Measurements from ENCODE around the gene HOMER2.

HOMER2 gene

DNA sequence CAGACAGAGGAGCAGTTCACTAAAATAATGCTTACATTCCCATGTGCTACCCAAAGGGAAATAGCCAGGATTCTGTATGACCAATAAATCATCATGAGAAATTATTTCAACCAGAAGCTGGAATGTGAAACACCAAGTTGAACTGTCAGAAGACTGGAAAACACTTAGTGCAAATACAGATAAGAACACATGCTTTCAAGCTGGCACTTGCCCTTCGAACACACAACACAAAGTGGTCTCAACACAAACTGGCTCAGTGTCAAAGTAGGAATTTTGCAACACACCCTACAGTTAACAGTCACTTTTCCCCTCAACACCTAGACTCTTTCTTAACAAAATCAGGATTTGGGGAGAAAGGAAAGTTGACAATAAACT lies 148.0 kb downstream of the HOMER2 start:
- TF ChIP-seq, protein P1, sequence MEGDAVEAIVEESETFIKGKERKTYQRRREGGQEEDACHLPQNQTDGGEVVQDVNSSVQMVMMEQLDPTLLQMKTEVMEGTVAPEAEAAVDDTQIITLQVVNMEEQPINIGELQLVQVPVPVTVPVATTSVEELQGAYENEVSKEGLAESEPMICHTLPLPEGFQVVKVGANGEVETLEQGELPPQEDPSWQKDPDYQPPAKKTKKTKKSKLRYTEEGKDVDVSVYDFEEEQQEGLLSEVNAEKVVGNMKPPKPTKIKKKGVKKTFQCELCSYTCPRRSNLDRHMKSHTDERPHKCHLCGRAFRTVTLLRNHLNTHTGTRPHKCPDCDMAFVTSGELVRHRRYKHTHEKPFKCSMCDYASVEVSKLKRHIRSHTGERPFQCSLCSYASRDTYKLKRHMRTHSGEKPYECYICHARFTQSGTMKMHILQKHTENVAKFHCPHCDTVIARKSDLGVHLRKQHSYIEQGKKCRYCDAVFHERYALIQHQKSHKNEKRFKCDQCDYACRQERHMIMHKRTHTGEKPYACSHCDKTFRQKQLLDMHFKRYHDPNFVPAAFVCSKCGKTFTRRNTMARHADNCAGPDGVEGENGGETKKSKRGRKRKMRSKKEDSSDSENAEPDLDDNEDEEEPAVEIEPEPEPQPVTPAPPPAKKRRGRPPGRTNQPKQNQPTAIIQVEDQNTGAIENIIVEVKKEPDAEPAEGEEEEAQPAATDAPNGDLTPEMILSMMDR (IDR thresholded peaks at IDR 0.05; ENCODE audit: insufficient read depth, low read length, poor library complexity, severe bottlenecking): no peak
- Histone ChIP-seq H3K36me3 (ENCODE audit: control insufficient read depth, insufficient read depth, low read length) (no peaks in the 10 kb centered on the region), H3K4me3 (replicated peaks; ENCODE audit: low read depth, low read length) (no peak overlapping the region), H3K27me3 (replicated peaks; ENCODE audit: control insufficient read depth, insufficient read depth, low read length) (no peaks in the 10 kb centered on the region)
- DNase-seq (ENCODE audit: extremely low read depth, insufficient read length): no peak

DNA sequence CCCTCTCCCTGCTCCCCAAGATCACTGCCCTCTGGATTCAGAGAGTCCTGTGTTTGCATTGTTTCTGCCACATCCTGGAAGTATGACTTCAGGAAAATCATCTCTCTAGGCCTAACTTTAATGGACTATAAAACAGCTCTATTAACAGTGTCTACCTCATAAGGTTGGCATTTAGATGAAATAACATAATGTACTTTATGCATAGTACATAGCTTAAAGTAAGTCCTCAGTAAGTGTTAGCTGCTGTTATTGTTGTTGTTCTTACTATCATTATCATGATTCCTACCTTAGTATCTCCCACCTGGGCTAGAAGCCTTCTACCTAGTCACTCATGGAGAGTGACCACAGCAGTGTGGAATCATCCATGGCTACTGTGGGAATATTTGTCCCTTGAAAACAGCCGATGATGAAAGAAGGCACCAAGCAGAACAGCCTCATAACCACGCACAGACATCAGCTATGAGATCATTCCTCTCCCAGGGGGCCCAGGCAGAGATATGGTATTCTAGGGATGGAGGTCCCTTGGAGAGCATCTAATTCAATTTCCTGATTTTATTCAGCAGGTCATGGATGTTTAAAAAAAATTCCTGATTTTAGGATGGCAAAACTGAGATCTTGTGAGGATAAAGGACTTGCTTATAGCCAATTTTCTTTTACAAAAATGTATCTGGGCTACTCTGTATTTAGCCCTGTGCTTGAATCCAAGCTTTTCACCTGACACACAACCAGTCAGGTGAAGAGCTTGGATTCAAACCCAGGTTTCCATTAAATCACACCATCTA lies 148.5 kb downstream of the HOMER2 start:
- TF ChIP-seq, protein P1 (IDR thresholded peaks at IDR 0.05; ENCODE audit: insufficient read depth, low read length, poor library complexity, severe bottlenecking): no peak
- Histone ChIP-seq H3K36me3 (ENCODE audit: control insufficient read depth, insufficient read depth, low read length) (no peaks in the 10 kb centered on the region), H3K4me3 (replicated peaks; ENCODE audit: low read depth, low read length) (no peak overlapping the region), H3K27me3 (replicated peaks; ENCODE audit: control insufficient read depth, insufficient read depth, low read length) (no peaks in the 10 kb centered on the region)
- DNase-seq (ENCODE audit: extremely low read depth, insufficient read length): no peak

DNA sequence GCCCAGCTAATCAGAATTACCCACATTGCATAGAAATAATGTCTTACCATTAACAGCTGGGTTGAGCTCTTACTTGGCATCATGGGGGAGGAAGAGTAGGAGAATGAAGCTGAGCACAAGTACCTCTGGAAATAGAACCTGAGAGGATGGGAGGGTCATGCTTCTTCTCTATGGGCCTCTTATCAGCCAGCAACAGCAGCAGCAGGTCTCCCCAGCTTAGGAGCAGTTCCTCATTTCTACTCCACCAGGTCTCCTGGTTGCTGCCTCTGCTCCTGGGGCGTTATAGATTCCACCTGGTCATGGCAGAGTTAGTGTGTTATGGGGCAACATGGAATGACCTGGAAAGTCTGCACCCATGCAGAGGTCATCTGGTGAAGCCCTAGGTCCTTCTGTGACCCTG lies 150.0 kb downstream of the HOMER2 start:
- DNase-seq (ENCODE audit: extremely low read depth, insufficient read length): no peak
- Histone ChIP-seq H3K36me3 (ENCODE audit: control insufficient read depth, insufficient read depth, low read length) (no peaks in the 10 kb centered on the region), H3K4me3 (replicated peaks; ENCODE audit: low read depth, low read length) (no peak overlapping the region), H3K27me3 (replicated peaks; ENCODE audit: control insufficient read depth, insufficient read depth, low read length) (no peaks in the 10 kb centered on the region)
- TF ChIP-seq, protein P1 (IDR thresholded peaks at IDR 0.05; ENCODE audit: insufficient read depth, low read length, poor library complexity, severe bottlenecking): no peak

DNA sequence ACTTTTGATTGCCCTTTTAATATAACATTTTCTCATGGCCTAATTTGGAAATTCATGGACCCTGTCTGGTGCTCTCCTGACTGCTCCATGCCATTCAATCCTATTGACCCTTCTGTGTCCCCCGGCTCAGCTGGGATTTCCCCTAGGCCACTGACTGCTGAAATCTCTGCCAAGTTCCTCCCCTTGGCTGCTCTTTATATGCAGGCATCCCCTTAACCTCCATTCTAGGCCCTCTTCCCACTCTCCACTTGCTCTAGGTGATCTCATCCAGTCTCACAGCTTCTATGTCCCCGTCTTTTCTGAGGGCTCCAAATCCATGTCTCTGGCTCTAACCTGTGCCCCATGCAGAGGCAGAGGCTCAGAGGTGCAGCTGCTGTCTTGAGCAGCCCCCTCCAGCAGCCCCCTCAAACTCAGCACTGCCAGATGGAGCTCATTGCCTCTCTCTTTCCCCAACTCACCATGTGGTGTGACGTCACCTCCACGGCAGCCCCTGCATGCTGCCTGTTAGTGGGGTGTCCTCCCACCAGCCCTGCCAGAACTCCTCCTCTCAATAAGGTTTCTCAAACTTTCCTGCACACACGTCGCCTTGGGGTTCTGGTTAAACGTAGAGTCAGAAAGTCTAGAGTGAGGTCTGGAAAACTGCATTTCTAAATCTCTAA lies 153.2 kb downstream of the HOMER2 start:
- TF ChIP-seq, protein P1 (IDR thresholded peaks at IDR 0.05; ENCODE audit: insufficient read depth, low read length, poor library complexity, severe bottlenecking): no peak
- DNase-seq (ENCODE audit: extremely low read depth, insufficient read length): no peak
- no peaks in the 10 kb centered on the region for H3K36me3 ChIP-seq (ENCODE audit: control insufficient read depth, insufficient read depth, low read length)
- H3K27me3 ChIP-seq (replicated peaks; ENCODE audit: control insufficient read depth, insufficient read depth, low read length): no peaks in the 10 kb centered on the region
- H3K4me3 ChIP-seq (replicated peaks; ENCODE audit: low read depth, low read length): no peak overlapping the region
